K562 (cell line): ENCODE data around the gene XPO6.

Source experiments
- DPF2 ChIP-seq: fragments of 450-650 bp; IDR thresholded peaks from 2 replicates; pipeline ENCODE4 v1.6.1; 2016
- FOXJ3 ChIP-seq: sonication (generic); formaldehyde crosslinking; IDR thresholded peaks from 2 replicates; pipeline ENCODE4 v1.4.0; 2020; ENCODE audit warnings: mild to moderate bottlenecking, missing genetic modification reagents
- MAZ ChIP-seq, 2 experiments: fragments of 450-650 bp in 1 of 2; sonication (generic) in 1 of 2; formaldehyde crosslinking; IDR thresholded peaks in 1 of 2; conservative IDR thresholded peaks in 1 of 2; 2 replicates each; pipeline versions ENCODE4 v1.4.0 to v1.5.0; 2020; ENCODE audit warnings: mild to moderate bottlenecking in 1 of 2, missing genetic modification reagents in 1 of 2
- TCF7 ChIP-seq: sonication (generic); IDR thresholded peaks from 2 replicates; pipeline ENCODE4 v1.6.1; 2016; ENCODE audit warnings: antibody characterized with exemption, borderline replicate concordance
- TEAD1 ChIP-seq, 2 experiments: fragments of 450-650 bp in 1 of 2; sonication (generic) in 1 of 2; formaldehyde crosslinking; IDR thresholded peaks; 2 replicates each; pipeline versions ENCODE4 v1.4.0 to v1.8.0; 2020 to 2022; ENCODE audit warnings: mild to moderate bottlenecking in 2 of 2, missing genetic modification reagents in 1 of 2
- TF ChIP-seq, protein P1 (sequence below), 3 experiments: IDR thresholded peaks in 2 of 3; conservative IDR thresholded peaks in 1 of 3; 2 replicates each; pipeline ENCODE4 v1.5.1; 2011 to 2012; ENCODE audit warnings: low read length in 3 of 3, mild to moderate bottlenecking in 3 of 3, control low read depth in 2 of 3, improper control_type of control experiment in 1 of 3, inconsistent platforms in 1 of 3, low read depth in 1 of 3, mixed read lengths in 1 of 3, moderate library complexity in 1 of 3; ENCODE audit not compliant: insufficient read depth in 2 of 3
- TF ChIP-seq, protein P2 (sequence below): fragments of 200-800 bp; sonication (Bioruptor generic); IDR thresholded peaks from 2 replicates; pipeline ENCODE4 v1.6.1; 2017; ENCODE audit warnings: missing genetic modification characterization, missing compliant biosample characterization
- TF ChIP-seq, protein P3 (sequence below): sonication (generic); formaldehyde crosslinking; IDR thresholded peaks from 2 replicates; pipeline ENCODE4 v1.8.1; 2023; ENCODE audit warnings: mild to moderate bottlenecking, missing genetic modification reagents
- TF ChIP-seq, protein P4 (sequence below), 2 experiments: fragments of 450-650 bp; formaldehyde crosslinking in 1 of 2; IDR thresholded peaks; 2 replicates each; pipeline versions ENCODE4 v1.4.0 to v1.6.1; 2014 to 2020; ENCODE audit warnings: mild to moderate bottlenecking in 2 of 2, borderline replicate concordance in 1 of 2, low read depth in 1 of 2
- TF ChIP-seq, protein P5 (sequence below): sonication (generic); formaldehyde crosslinking; IDR thresholded peaks from 2 replicates; pipeline ENCODE4 v1.5.0; 2020; ENCODE audit warnings: missing genetic modification reagents

DNA sequence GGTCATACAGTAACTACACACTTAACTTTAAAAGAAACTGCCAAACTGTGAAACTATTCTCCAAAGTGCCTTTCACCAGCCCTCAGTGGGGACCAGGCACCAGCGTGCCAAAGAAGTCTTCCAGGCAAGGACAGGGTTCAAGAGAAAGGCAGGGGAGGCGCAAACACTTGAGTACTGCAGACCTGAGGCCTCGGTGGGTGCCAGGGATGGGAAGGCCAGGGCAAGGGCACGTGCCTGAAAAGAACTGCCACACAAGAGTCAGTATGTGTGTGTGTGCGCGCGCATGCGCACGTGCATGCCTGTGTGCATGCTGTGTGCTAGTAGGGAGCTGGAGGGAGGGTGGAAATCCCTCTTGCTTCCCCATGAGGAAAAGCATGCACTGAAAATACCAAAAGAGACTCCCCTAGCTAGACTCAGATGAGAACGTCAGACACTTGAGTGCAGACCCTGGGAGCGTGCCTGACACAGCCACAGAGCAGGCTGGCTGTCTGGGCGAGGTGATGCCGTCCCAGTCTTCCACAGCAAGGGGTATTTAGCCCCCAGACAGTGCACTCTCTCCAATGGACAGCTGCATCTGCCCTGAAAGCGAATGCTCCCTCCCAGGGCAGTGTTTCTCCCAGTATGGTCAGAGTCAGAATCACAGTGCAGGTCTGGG is 108.1 kb downstream of the XPO6 start:
- TF ChIP-seq, protein P1, sequence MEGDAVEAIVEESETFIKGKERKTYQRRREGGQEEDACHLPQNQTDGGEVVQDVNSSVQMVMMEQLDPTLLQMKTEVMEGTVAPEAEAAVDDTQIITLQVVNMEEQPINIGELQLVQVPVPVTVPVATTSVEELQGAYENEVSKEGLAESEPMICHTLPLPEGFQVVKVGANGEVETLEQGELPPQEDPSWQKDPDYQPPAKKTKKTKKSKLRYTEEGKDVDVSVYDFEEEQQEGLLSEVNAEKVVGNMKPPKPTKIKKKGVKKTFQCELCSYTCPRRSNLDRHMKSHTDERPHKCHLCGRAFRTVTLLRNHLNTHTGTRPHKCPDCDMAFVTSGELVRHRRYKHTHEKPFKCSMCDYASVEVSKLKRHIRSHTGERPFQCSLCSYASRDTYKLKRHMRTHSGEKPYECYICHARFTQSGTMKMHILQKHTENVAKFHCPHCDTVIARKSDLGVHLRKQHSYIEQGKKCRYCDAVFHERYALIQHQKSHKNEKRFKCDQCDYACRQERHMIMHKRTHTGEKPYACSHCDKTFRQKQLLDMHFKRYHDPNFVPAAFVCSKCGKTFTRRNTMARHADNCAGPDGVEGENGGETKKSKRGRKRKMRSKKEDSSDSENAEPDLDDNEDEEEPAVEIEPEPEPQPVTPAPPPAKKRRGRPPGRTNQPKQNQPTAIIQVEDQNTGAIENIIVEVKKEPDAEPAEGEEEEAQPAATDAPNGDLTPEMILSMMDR (IDR thresholded peaks at IDR 0.05 in 2 of 3, conservative IDR thresholded peaks at IDR 0.05 in 1 of 3; ENCODE audit: insufficient read depth in 2 of 3, low read depth in 1 of 3, low read length in 3 of 3): no peak
- TF ChIP-seq TEAD1 (CRISPR knock-in tag; IDR thresholded peaks at IDR 0.05) (no peak), MAZ (CRISPR knock-in tag; conservative IDR thresholded peaks at IDR 0.05 in 1 of 2, IDR thresholded peaks at IDR 0.05 in 1 of 2) (no peak), DPF2 (no peak), FOXJ3 (no peak), TCF7 (no peak)
- TF ChIP-seq, protein P2, sequence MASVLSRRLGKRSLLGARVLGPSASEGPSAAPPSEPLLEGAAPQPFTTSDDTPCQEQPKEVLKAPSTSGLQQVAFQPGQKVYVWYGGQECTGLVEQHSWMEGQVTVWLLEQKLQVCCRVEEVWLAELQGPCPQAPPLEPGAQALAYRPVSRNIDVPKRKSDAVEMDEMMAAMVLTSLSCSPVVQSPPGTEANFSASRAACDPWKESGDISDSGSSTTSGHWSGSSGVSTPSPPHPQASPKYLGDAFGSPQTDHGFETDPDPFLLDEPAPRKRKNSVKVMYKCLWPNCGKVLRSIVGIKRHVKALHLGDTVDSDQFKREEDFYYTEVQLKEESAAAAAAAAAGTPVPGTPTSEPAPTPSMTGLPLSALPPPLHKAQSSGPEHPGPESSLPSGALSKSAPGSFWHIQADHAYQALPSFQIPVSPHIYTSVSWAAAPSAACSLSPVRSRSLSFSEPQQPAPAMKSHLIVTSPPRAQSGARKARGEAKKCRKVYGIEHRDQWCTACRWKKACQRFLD (CRISPR knock-in tag): no peak
- TF ChIP-seq, protein P3, sequence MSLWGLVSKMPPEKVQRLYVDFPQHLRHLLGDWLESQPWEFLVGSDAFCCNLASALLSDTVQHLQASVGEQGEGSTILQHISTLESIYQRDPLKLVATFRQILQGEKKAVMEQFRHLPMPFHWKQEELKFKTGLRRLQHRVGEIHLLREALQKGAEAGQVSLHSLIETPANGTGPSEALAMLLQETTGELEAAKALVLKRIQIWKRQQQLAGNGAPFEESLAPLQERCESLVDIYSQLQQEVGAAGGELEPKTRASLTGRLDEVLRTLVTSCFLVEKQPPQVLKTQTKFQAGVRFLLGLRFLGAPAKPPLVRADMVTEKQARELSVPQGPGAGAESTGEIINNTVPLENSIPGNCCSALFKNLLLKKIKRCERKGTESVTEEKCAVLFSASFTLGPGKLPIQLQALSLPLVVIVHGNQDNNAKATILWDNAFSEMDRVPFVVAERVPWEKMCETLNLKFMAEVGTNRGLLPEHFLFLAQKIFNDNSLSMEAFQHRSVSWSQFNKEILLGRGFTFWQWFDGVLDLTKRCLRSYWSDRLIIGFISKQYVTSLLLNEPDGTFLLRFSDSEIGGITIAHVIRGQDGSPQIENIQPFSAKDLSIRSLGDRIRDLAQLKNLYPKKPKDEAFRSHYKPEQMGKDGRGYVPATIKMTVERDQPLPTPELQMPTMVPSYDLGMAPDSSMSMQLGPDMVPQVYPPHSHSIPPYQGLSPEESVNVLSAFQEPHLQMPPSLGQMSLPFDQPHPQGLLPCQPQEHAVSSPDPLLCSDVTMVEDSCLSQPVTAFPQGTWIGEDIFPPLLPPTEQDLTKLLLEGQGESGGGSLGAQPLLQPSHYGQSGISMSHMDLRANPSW (CRISPR knock-in tag): no peak
- TF ChIP-seq, protein P4, sequence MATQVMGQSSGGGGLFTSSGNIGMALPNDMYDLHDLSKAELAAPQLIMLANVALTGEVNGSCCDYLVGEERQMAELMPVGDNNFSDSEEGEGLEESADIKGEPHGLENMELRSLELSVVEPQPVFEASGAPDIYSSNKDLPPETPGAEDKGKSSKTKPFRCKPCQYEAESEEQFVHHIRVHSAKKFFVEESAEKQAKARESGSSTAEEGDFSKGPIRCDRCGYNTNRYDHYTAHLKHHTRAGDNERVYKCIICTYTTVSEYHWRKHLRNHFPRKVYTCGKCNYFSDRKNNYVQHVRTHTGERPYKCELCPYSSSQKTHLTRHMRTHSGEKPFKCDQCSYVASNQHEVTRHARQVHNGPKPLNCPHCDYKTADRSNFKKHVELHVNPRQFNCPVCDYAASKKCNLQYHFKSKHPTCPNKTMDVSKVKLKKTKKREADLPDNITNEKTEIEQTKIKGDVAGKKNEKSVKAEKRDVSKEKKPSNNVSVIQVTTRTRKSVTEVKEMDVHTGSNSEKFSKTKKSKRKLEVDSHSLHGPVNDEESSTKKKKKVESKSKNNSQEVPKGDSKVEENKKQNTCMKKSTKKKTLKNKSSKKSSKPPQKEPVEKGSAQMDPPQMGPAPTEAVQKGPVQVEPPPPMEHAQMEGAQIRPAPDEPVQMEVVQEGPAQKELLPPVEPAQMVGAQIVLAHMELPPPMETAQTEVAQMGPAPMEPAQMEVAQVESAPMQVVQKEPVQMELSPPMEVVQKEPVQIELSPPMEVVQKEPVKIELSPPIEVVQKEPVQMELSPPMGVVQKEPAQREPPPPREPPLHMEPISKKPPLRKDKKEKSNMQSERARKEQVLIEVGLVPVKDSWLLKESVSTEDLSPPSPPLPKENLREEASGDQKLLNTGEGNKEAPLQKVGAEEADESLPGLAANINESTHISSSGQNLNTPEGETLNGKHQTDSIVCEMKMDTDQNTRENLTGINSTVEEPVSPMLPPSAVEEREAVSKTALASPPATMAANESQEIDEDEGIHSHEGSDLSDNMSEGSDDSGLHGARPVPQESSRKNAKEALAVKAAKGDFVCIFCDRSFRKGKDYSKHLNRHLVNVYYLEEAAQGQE (IDR thresholded peaks at IDR 0.05; ENCODE audit: borderline replicate concordance): no peak
- TF ChIP-seq, protein P4 (CRISPR knock-in tag; IDR thresholded peaks at IDR 0.05; ENCODE audit: low read depth): no peak
- TF ChIP-seq, protein P5, sequence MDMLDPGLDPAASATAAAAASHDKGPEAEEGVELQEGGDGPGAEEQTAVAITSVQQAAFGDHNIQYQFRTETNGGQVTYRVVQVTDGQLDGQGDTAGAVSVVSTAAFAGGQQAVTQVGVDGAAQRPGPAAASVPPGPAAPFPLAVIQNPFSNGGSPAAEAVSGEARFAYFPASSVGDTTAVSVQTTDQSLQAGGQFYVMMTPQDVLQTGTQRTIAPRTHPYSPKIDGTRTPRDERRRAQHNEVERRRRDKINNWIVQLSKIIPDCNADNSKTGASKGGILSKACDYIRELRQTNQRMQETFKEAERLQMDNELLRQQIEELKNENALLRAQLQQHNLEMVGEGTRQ (CRISPR knock-in tag): no peak
